Spleen (tissue), 11 donors: ENCODE measurements around the gene VIL1. TPM values are rescaled to one million over a fixed set of nuclear protein-coding genes. Genes with fewer than 3 reads are reported as not detected.

Experiments
- DNase-seq: peaks from one replicate; pipeline ENCODE4 v3.0.0-alpha.2; 2020
- H3K27ac ChIP-seq, 8 donors: fragments of 200-600 bp; sonication (generic) in 7 of 8; 1 replicate in 4 of 8; 2 replicates in 4 of 8; pipeline versions ENCODE4 v1.5.0 to v1.8.0; 2016 to 2021; ENCODE audit warnings: inconsistent platforms in 4 of 8, mild to moderate bottlenecking in 4 of 8, moderate library complexity in 1 of 8
- H3K27me3 ChIP-seq, 7 donors: fragments of 200-600 bp; sonication (generic) in 6 of 7; replicated peaks in 1 of 7; 1 replicate in 4 of 7; 2 replicates in 3 of 7; pipeline versions ENCODE4 v1.5.0 to v1.8.0; 2016 to 2021; ENCODE audit warnings: inconsistent platforms in 3 of 7, mild to moderate bottlenecking in 1 of 7
- H3K36me3 ChIP-seq, 6 donors: fragments of 200-600 bp; sonication (generic) in 5 of 6; 1 replicate in 4 of 6; 2 replicates in 2 of 6; pipeline versions ENCODE4 v1.5.0 to v1.8.0; 2016 to 2021; ENCODE audit warnings: inconsistent platforms in 2 of 6
- H3K4me1 ChIP-seq, 6 donors: fragments of 200-600 bp; sonication (generic) in 5 of 6; 1 replicate in 3 of 6; 2 replicates in 3 of 6; pipeline versions ENCODE4 v1.5.0 to v1.8.0; 2016 to 2021; ENCODE audit warnings: inconsistent platforms in 3 of 6
- H3K4me3 ChIP-seq, 8 donors: fragments of 200-600 bp; sonication (generic) in 7 of 8; 1 replicate in 4 of 8; 2 replicates in 4 of 8; pipeline versions ENCODE4 v1.5.0 to v1.8.0; 2016 to 2021; ENCODE audit warnings: inconsistent platforms in 4 of 8, mild to moderate bottlenecking in 4 of 8, moderate library complexity in 2 of 8
- H3K9me3 ChIP-seq, 8 donors: fragments of 200-600 bp; sonication (generic) in 7 of 8; 1 replicate in 4 of 8; 2 replicates in 4 of 8; pipeline versions ENCODE4 v1.5.0 to v1.8.0; 2016 to 2021; ENCODE audit warnings: inconsistent platforms in 4 of 8
- CTCF ChIP-seq, 11 experiments: fragments of 200-600 bp in 7 of 11; fragments of 450-650 bp in 4 of 11; sonication (generic) in 4 of 11; IDR thresholded peaks in 8 of 11; conservative IDR thresholded peaks in 3 of 11; 1 replicate in 7 of 11; 2 replicates in 4 of 11; pipeline versions ENCODE4 v1.4.0 to v1.8.0; 2016 to 2021; ENCODE audit warnings: antibody characterized with exemption in 11 of 11, inconsistent platforms in 4 of 11, mild to moderate bottlenecking in 1 of 11
- POLR2A ChIP-seq, 3 donors: fragments of 450-650 bp; IDR thresholded peaks; one replicate each; pipeline ENCODE4 v1.5.1; 2017; ENCODE audit warnings: antibody characterized with exemption in 3 of 3, mild to moderate bottlenecking in 1 of 3
- POLR2AphosphoS5 ChIP-seq, 3 donors: sonication (generic); formaldehyde crosslinking; IDR thresholded peaks; one replicate each; pipeline ENCODE4 v1.5.1; 2017; ENCODE audit warnings: antibody characterized with exemption in 3 of 3
- WGBS, 5 donors: extraction: QIAGEN DNeasy Blood & Tissue Kit in 3 of 5; methylation state at CpG; one replicate each; pipeline versions ENCODE4 v1.1.5 to v1.1.7; 2013 to 2018; 5-methylcytosine and 5-hydroxymethylcytosine counted together
- intact Hi-C: fragments of 100-400 bp; cut with DNase I; formaldehyde crosslinking; loops from one replicate; pipeline ENCODE4 v1.15.0; 2023; ENCODE audit warnings: low total_unique reads
- polyA plus RNA-seq, 3 donors: library from polyadenylated mRNA; stranded (reverse); fragments of 200-250 nt; gene quantifications; one replicate each; pipeline ENCODE4 v1.2.1, GENCODE V29; 2013
- total RNA-seq, 7 donors: library from RNA; depleted of rRNA in 3 of 7; stranded (reverse); fragments of >200 nt in 3 of 7; fragmentation: NEBNext Ultra II Directional in 4 of 7; extraction: Animal tissue kit (Norgen Biotek cat#: 25700) in 4 of 7; gene quantifications; one replicate each; pipeline versions ENCODE4 v1.1.0 to v1.2.1, GENCODE V29; 2016 to 2021
- donor health status: healthy with polysubstance abuse.
- donor health status: DM: no; HTN: no; CAD: no; lungs with moderate emphysema.
- donor health status: DM: no; HTN: no; CAD: no.
- donor health status: Bipolar disorder and iron deficiency.
- donor health status: healthy.
- donor health status: DM: no; HTN: no; CAD: no.
- donor health status: DM: yes; HTN: yes; CAD: no.

The VIL1 gene
- total and polyA plus RNA-seq, 10 donors, result 0.04 to 0.72 (median 0.18) TPM; not detected in 4

GRCh38 chr2:218435003-218435982 lies 16.4 kb downstream of the VIL1 start:
- peak; percentile 38 for DNase-seq
- TF ChIP-seq POLR2A (IDR thresholded peaks at IDR 0.05) (no peak), CTCF (IDR thresholded peaks at IDR 0.05 in 8 of 11, conservative IDR thresholded peaks at IDR 0.05 in 3 of 11) (no peak), POLR2AphosphoS5 (IDR thresholded peaks at IDR 0.05) (no peak)
- intact Hi-C loops, result no loop called here

GRCh38 chr2:218436992-218437391 lies 18.1 kb downstream of the VIL1 start:
- Histone ChIP-seq H3K36me3 (no peaks in the 10 kb centered on the region), H3K9me3 (no peaks in the 10 kb centered on the region), H3K4me3 (no peak overlapping the region), H3K4me1 (peaks cover 0 to 17% (median 11%) of the 10 kb centered on the region in 6 donors), H3K27me3 (no peaks in the 10 kb centered on the region), H3K27ac (no peak overlapping the region)
- DNase-seq, result peak; percentile 41
- no peak for TF ChIP-seq POLR2A (IDR thresholded peaks at IDR 0.05)
- TF ChIP-seq CTCF (IDR thresholded peaks at IDR 0.05 in 8 of 11, conservative IDR thresholded peaks at IDR 0.05 in 3 of 11), result no peak
- no peak for TF ChIP-seq POLR2AphosphoS5 (IDR thresholded peaks at IDR 0.05)
- intact Hi-C loops, result no loop called here
- 76 to 97% (median 79%) methylated on average over 4 to 5 of the region's 5 CpGs for WGBS, 5 donors

More at GRCh38 chr2:218435003-218435982, 16.4 kb downstream of the VIL1 start:
- H3K9me3 ChIP-seq, result no peaks in the 10 kb centered on the region
- peaks cover 0 to 17% (median 11%) of the 10 kb centered on the region in 6 donors for H3K4me1 ChIP-seq
- WGBS, 5 donors, result 92 to 96% (median 93%) methylated on average over 10 to 11 of the region's 11 CpGs
- H3K4me3 ChIP-seq, result no peak overlapping the region
- no peak overlapping the region for H3K27ac ChIP-seq
- H3K27me3 ChIP-seq, result no peaks in the 10 kb centered on the region
- no peaks in the 10 kb centered on the region for H3K36me3 ChIP-seq

- no peak for DNase-seq
- intact Hi-C loops, result no loop called here
- Histone ChIP-seq H3K27ac (no peak overlapping the region), H3K4me1 (peaks cover 0 to 17% (median 11%) of the 10 kb centered on the region in 6 donors), H3K4me3 (no peak overlapping the region), H3K27me3 (no peaks in the 10 kb centered on the region), H3K9me3 (no peaks in the 10 kb centered on the region), H3K36me3 (no peaks in the 10 kb centered on the region)
- 89 to 100% (median 96%) methylated on average over 1 of the region's 1 CpG for WGBS, 5 donors
- TF ChIP-seq POLR2AphosphoS5 (IDR thresholded peaks at IDR 0.05), result no peak
- TF ChIP-seq CTCF (IDR thresholded peaks at IDR 0.05 in 8 of 11, conservative IDR thresholded peaks at IDR 0.05 in 3 of 11), result no peak
- no peak for TF ChIP-seq POLR2A (IDR thresholded peaks at IDR 0.05)
Observed at GRCh38 chr2:218437969-218438368, 19.0 kb downstream of the VIL1 start.

- H3K27me3 ChIP-seq, result no peaks in the 10 kb centered on the region
- peak; percentile 64 for DNase-seq
- H3K9me3 ChIP-seq, result no peaks in the 10 kb centered on the region
- H3K36me3 ChIP-seq, result no peaks in the 10 kb centered on the region
- no peak overlapping the region for H3K27ac ChIP-seq
- H3K4me1 ChIP-seq, result peaks cover 0 to 17% (median 11%) of the 10 kb centered on the region in 6 donors
- no peak overlapping the region for H3K4me3 ChIP-seq
- intact Hi-C loops, result no loop called here
- WGBS, 5 donors, result 77 to 82% (median 81%) methylated on average over 4 of the region's 4 CpGs
- no peak for TF ChIP-seq POLR2A (IDR thresholded peaks at IDR 0.05)
- no peak for TF ChIP-seq POLR2AphosphoS5 (IDR thresholded peaks at IDR 0.05)
- TF ChIP-seq CTCF (IDR thresholded peaks at IDR 0.05 in 8 of 11, conservative IDR thresholded peaks at IDR 0.05 in 3 of 11), result no peak
Observed at GRCh38 chr2:218438596-218438995, 19.7 kb downstream of the VIL1 start.
